Measurements from ENCODE around the gene SCEL.

The SCEL gene

DNA sequence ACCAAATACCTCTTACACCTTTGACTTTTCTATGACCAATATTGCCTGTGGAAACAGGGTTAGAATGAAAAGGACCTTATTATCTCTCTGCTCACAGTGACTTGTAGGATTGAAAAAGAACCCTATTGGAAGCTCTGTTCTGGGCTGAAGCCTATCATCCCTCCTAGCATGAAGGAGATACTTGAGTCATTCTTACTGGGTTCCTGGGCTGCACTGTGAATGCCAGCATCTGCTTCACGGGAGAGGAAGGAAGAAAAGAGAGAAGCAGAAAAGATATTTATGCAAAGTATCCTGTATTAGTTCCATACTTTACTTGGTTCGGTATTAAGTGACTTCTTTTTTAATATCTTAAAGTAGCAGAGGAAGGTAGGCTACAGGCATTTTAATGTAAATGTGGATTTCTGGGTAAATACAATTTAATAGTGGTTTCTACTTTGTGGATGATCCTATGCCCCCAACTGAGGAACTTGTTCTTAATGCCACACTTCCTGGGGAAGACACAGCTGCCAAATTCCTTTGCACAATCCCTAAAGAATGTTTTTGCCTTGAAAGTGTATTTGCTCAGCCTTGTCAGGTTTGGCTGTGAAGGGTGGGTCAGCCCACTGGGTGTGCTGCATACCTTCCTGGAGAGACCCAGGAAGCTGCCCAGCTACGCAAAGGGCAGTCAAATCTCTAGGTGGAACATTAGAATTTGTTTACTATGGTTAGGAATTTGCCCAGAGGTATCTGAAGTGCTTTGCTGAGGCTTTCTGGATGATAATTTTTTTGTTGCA lies 13.7 kb upstream of the SCEL start:
- no peak for DNase-seq

- DNase-seq: no peak
These were observed 13.1 kb upstream of the SCEL start for GRCh38 chr13:77522444-77522843.

DNA sequence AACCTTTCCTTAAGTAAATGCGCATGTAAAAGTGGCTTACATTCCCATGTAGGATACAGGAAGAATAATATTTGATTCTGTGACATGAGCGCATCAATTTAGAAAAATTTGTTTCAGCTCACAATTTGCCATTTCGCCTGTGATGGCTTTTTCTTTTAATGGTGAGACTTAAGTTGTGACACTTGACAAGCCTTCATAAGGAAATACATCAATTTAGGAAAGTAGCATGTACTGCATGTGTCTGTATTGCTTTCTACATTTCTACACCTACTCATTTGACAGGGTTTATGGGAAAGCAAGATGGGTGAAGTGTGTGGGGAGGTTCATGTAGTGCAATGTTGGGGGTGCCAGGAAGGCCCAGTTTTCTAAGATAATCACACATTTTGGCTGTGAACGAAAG lies 12.1 kb upstream of the SCEL start:
- DNase-seq: no peak

- no peak for DNase-seq
These were observed 11.4 kb upstream of the SCEL start for GRCh38 chr13:77523834-77524728.

DNA sequence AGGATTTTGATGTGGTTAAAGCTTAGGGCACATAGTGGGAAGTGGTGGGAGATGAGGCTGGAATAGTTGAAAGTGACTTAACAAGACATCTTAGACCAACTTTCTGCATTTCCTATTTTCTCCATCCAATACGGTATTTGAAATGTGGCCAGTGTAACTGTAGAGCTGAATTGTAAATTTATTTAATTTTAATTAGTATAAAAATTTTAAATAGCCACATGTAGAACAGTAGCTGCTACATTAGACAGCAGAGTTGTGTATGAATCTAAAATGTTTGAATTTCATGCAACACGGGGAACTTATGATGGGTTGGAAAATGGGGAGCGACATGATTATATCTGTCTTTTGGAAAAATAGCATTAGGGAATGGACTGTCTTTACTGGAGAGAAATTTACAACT lies 7.1 kb upstream of the SCEL start:
- DNase-seq: no peak

DNA sequence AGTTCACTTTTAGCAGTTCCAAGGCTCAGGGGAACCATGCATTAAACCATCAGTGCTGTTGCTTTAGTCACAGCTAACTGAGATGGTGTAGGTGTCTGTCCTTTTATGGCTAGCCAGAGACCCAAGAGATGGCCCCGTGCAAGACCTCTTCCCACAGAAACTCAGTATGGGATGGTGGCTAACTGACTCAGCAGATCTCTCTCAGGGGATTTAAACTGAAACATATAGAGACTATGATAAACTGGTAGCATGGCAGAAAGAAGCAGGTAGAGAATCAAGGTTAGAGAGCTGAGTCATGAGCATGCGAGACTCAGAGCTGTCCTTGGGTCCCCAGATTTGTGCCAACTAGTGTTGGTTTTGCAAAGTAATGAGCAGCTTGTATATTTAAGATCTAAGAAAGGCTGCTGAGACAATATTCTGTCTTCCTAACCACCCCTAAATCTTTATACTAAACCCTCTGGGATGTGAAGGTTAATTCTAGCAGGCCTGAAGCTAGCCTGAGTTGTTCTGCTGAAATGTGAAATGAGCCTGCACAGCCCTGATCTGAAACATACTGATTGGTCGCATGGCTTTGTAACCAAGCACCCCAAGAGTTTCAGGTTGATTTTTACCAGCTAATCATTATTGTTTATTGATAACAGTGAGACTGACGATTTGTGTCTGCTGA lies 6.5 kb upstream of the SCEL start:
- DNase-seq: no peak

DNA sequence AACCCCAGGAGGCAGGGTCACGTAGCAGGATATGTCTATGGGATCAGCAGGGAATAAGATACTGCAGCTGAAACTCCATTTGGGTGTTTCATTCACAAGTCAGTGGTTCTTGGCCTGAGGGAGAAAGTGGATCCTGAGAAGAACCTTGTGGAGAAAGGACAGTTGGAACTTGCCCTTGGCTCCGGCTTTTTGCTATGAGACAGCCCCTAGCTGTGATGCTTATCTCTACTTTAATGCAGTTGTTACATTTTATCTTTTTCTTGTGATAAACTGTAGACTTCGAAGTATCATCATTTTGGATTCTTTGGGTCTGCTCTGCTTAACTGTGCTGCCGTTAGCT lies 6.0 kb upstream of the SCEL start:
- DNase-seq: no peak

DNA sequence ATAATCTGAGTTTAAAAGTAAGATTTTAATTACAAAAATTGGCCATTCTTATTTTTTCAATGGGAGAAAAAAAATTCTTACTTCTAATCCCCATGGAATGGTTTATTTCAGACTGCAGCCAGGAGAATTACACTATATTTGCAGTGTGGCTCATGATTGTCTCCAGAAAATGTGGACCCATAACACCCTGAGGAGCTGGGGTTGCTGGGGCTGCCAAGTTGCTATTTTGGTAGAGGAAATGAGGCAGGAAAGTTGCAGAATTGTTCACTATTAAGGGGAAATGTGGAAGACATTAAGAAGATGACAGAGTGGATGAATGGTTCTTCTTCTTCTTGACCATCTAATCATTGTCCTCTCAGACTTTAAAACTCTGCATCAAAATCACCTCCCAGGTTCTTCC lies 4.6 kb upstream of the SCEL start:
- no peak for DNase-seq

DNA sequence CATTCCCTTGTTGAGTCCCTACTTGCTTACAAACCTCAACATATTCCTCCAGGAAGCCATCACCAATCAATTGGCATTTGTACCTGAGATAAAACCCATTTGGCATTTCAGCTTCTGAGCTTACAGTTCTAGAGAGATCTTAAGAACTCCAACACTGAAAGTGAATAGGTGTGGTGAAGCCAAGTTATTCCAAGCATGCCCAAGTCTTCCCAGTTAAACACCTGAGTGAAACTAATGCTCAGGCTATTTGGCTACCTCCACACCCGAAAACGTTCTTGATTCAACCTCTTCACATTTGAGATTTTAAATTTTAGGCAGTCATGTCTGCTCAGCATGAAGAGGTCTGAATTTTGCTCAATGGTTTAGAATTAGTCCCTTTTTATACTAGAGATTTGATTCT lies 2.5 kb upstream of the SCEL start:
- DNase-seq: no peak

- no peak for DNase-seq
These were observed 1.4 kb upstream of the SCEL start for GRCh38 chr13:77533875-77534788.

- DNase-seq: no peak
These were observed 852 bp downstream of the SCEL start for GRCh38 chr13:77536358-77536757.

- no peak for DNase-seq
These were observed 1.9 kb downstream of the SCEL start for GRCh38 chr13:77537289-77537919.

- DNase-seq: no peak
These were observed 8.2 kb downstream of the SCEL start for GRCh38 chr13:77543711-77544110.

DNA sequence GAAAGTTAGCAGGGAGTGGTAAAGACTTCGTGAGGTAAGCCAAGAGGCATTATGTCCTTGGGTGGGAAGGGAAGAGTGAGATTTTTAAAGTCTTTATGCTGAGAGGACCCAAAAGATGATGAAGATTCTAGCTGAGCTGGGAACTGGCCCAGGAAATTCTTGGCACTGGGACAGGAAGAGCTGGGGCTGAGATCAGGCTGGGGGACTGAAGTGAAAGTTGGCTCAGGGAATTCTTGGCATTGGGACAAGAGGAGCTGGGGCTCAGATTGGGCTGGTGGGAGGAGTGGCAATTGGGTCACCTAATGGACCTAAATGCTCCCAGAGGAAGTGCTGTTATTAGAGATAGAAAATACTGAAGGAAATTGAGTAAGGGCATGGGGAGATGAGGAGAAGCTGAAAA lies 8.8 kb downstream of the SCEL start:
- no peak for DNase-seq

GRCh38 chr13:77544758-77545338 lies 9.3 kb downstream of the SCEL start:
- DNase-seq: no peak

- DNase-seq: no peak
These were observed 10.3 kb downstream of the SCEL start for GRCh38 chr13:77545626-77546412.

DNA sequence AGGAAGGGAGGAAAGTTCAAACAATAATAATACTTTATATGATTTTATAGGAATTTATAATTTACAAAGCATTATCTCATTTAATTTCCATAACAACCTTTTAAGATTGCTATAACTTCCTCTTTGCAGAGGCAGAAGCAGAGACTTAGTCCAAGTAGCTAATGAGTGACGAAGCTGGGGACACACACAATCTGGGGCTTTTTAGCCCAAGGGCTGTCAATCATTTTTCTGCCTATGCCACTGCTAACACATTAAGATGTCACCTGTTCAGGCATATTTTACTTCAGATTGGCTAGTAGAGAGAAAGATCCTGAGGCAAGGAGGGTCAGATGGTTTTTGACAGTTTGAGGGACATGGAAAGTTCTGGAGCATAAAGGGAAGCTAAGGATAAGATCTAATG lies 12.6 kb downstream of the SCEL start:
- DNase-seq: no peak

DNA sequence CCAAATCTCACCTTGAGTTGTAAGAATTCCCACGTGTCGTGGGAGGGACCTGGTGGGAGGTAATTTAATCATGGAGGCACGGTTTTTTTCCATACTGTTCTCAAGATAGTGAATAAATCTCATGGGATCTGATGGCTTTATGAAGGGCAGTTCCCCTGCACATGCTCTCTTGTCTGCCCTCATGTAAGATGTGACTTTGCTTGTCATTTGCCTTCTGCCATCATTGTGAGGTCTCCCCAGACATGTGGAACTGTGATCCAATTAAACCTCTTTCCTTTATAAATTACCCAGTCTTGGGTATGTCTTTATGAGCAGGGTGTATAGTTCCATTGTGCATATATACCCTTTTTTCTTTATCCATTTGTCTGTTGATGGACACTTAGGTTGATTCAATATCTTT lies 13.1 kb downstream of the SCEL start:
- no peak for DNase-seq

DNA sequence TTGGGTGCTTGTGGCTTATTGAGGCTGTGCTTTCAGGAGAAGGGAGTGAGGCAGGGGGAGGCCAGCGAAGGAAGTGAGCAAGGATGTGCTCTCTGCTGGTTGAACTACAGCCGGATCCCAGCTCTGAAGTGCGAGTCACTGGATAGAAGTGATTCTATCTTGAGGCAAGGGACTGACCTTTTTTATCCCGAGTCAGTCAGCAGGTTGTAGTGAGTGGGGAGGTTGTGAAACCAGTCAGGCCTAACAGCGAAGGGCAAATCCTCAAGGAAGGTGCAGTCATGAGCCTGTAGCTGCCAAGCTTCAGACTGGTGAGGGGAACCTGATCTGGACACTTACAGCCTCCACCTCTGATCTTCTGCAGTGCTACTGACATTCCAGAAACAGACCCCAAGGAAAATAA lies 18.6 kb downstream of the SCEL start:
- no peak for DNase-seq

DNA sequence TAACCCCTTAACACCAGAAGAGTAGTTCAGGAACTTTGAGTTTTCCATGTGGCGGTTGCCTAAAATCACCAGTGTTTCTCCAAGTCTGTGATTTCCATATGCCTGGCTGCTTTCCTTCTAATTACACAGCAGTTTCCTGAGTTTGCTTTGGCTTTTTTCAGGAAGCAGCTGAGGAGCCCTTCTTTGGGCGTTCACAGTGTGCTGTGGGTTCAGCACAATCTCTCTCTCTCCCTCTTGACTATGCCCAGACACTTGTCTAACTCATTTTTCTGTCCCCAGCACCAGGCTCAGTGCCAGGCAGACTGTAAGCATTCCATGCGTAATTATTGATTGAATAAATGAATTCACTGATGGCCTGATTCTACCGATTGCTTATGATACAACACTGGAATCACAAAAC lies 19.7 kb downstream of the SCEL start:
- DNase-seq: no peak

DNA sequence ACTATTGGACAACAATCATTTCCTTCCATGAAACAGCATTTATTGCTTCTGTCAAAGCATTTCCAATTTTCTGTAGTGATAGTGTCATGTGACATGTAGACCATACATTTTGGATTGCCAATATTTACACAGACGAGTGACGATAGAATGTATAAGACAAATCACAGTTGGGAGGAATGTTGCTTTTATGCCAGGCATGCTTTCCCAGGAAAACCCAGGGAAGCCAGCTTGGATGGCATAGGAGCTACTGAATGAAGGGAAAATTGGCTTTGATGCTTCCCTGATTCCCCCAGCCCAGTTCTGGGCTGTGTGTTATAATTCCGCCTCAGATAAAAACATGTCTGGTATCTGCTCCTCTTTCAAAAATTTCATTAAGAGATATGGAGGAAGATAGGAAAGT lies 22.5 kb downstream of the SCEL start:
- DNase-seq: no peak
